ENCODE data around the gene HBS1L. TPM values are rescaled to one million over a fixed set of nuclear protein-coding genes. Genes with fewer than 3 reads are reported as not detected.
A peak's percentile ranks its signal among the peaks of the same experiment; 100 is the strongest.

HBS1L gene
- total RNA-seq, 1 experiment from 2014 or later, result 97.0 TPM

- peaks cover 5% of the 10 kb centered on the region for H3K36me3 Mint-ChIP-seq (ENCODE audit: insufficient read depth, unreplicated experiment)
- DNase-seq (ENCODE audit: unreplicated experiment), result no peak
- CTCF ChIA-PET, result interaction anchor here (0.6 kb wide), 3 partner anchors 59 to 1329 kb away, joined by 3 to 4 read pairs (median 3); no protein-coding TSS in a partner anchor
- H3K27ac Mint-ChIP-seq (ENCODE audit: low read depth, unreplicated experiment), result no peak overlapping the region
- H3K4me1 Mint-ChIP-seq (ENCODE audit: insufficient read depth, unreplicated experiment), result no peaks in the 10 kb centered on the region
- POLR2A ChIA-PET, result interaction anchor here (0.7 to 1.0 kb wide), 2 partner anchors 14 to 60 kb away, joined by 3 read pairs; no protein-coding TSS in a partner anchor
- H3K9me3 Mint-ChIP-seq (ENCODE audit: unreplicated experiment), result no peaks in the 10 kb centered on the region
- intact Hi-C loops (cut with micrococcal nuclease), result no loop called here
- H3K4me3 Mint-ChIP-seq (ENCODE audit: unreplicated experiment), result no peak overlapping the region
- BruUV-seq (replicated peaks), result no TSS peak
- no peak for TF ChIP-seq CTCF (IDR thresholded peaks at IDR 0.05; ENCODE audit: unreplicated experiment)
- H3K27me3 Mint-ChIP-seq (ENCODE audit: insufficient read depth, unreplicated experiment), result no peaks in the 10 kb centered on the region
Measured at GRCh38 chr6:135006386-135006914, 48.2 kb downstream of the HBS1L start.

DNA sequence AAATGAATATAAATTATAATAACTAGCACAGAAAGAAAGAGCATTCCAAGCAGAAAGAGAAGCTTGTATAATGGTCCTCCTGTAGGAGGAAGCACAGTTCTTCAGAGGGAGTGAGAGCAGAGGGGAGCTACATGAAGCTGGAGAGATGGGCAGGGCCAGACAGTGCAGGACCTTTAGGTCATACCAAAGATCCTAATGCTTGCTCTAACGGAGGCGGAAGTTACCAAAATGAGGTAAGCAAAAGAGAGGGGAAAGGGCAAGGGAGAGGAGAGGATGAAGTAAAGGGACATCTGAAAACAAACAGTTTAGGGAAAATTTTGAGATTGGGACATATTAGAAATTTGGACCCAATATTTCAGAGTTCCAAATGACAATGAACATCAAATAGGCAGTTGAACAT is 50.2 kb downstream of the HBS1L start:
- no peaks in the 10 kb centered on the region for H3K9me3 Mint-ChIP-seq (ENCODE audit: unreplicated experiment)
- BruUV-seq (replicated peaks), result no TSS peak
- CTCF ChIA-PET, result interaction anchor here (0.5 to 1.4 kb wide), 7 partner anchors 15 to 847 kb away, joined by 3 to 5 read pairs (median 4); no protein-coding TSS in a partner anchor
- no peak for DNase-seq (ENCODE audit: unreplicated experiment)
- no peaks in the 10 kb centered on the region for H3K4me1 Mint-ChIP-seq (ENCODE audit: insufficient read depth, unreplicated experiment)
- no peak overlapping the region for H3K27ac Mint-ChIP-seq (ENCODE audit: low read depth, unreplicated experiment)
- no peaks in the 10 kb centered on the region for H3K27me3 Mint-ChIP-seq (ENCODE audit: insufficient read depth, unreplicated experiment)
- peaks cover 9% of the 10 kb centered on the region for H3K36me3 Mint-ChIP-seq (ENCODE audit: insufficient read depth, unreplicated experiment)
- intact Hi-C loops (cut with micrococcal nuclease), result no loop called here
- H3K4me3 Mint-ChIP-seq (ENCODE audit: unreplicated experiment), result no peak overlapping the region
- POLR2A ChIA-PET, result interaction anchor here (0.9 kb wide), 1 partner anchor 830 kb away, joined by 4 read pairs; no protein-coding TSS in a partner anchor
- no peak for TF ChIP-seq CTCF (IDR thresholded peaks at IDR 0.05; ENCODE audit: unreplicated experiment)

GRCh38 chr6:135002974-135003703 is 51.5 kb downstream of the HBS1L start:
- no peak for DNase-seq (ENCODE audit: unreplicated experiment)
- BruUV-seq (replicated peaks), result no TSS peak
- intact Hi-C loops (cut with micrococcal nuclease), result no loop called here
- Mint-ChIP-seq H3K27ac (ENCODE audit: low read depth, unreplicated experiment) (no peak overlapping the region), H3K27me3 (ENCODE audit: insufficient read depth, unreplicated experiment) (no peaks in the 10 kb centered on the region), H3K4me1 (ENCODE audit: insufficient read depth, unreplicated experiment) (no peaks in the 10 kb centered on the region), H3K9me3 (ENCODE audit: unreplicated experiment) (no peaks in the 10 kb centered on the region), H3K36me3 (ENCODE audit: insufficient read depth, unreplicated experiment) (peaks cover 12% of the 10 kb centered on the region), H3K4me3 (ENCODE audit: unreplicated experiment) (no peak overlapping the region)
- ChIA-PET POLR2A (interaction anchor here (0.9 to 1.0 kb wide), 3 partner anchors 29 to 120 kb away, joined by 3 to 4 read pairs (median 3); no protein-coding TSS in a partner anchor), CTCF (interaction anchor here (0.5 to 1.3 kb wide), 11 partner anchors 9 to 879 kb away, joined by 3 to 5 read pairs (median 3); no protein-coding TSS in a partner anchor)
- TF ChIP-seq CTCF (IDR thresholded peaks at IDR 0.05; ENCODE audit: unreplicated experiment), result no peak

DNA sequence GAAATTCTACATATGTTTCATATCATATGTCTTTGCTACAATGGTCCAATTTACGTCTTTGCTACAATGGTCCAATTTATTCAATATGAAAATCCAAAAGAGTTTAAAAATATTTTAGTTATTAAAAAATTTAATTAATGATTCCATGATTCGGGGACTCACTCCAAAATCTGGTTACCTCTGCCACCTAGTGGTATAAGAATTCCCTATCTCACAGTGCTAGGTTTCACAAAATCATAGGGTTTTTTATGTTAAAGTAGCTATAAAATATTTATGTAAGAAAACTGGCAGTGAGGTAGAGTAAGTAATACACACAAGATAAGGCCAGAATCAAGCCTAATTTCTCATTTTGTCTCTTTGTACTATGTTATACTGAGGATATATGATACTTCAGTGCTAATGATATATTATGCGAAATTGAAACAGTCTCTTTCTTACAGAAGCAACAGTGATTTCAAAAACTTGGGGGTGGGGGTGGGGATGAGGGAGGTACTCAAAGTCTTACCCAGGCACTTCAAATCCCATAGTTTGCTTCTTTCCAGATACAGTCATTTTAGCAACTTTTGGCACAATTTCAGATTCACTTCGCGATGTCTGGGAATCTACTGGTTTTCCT is 52.3 kb downstream of the HBS1L start:
- Mint-ChIP-seq H3K27ac (ENCODE audit: low read depth, unreplicated experiment) (no peak overlapping the region), H3K27me3 (ENCODE audit: insufficient read depth, unreplicated experiment) (no peaks in the 10 kb centered on the region), H3K4me3 (ENCODE audit: unreplicated experiment) (no peak overlapping the region), H3K9me3 (ENCODE audit: unreplicated experiment) (no peaks in the 10 kb centered on the region), H3K36me3 (ENCODE audit: insufficient read depth, unreplicated experiment) (peaks cover 20% of the 10 kb centered on the region), H3K4me1 (ENCODE audit: insufficient read depth, unreplicated experiment) (no peaks in the 10 kb centered on the region)
- ChIA-PET POLR2A (interaction anchor here (0.6 to 1.0 kb wide), 2 partner anchors 119 to 175 kb away, joined by 3 read pairs; no protein-coding TSS in a partner anchor), CTCF (interaction anchor here (0.6 to 1.1 kb wide), 6 partner anchors 10 to 878 kb away, joined by 3 to 5 read pairs (median 3); no protein-coding TSS in a partner anchor)
- BruUV-seq (replicated peaks), result no TSS peak
- DNase-seq (ENCODE audit: unreplicated experiment), result peak; percentile 43
- intact Hi-C loops (cut with micrococcal nuclease), result no loop called here
- TF ChIP-seq CTCF (IDR thresholded peaks at IDR 0.05; ENCODE audit: unreplicated experiment), result peak; percentile 33
